Measurements from ENCODE around the gene C16orf78. TPM values are rescaled to one million over a fixed set of nuclear protein-coding genes. Genes with fewer than 3 reads are reported as not detected.

Gene C16orf78
- total and polyA plus RNA-seq, 2 of the 4 experiments (the other 2 are of a cell fraction) = not detected

- Histone ChIP-seq H3K27me3 (ENCODE audit: control insufficient read depth, insufficient read depth, low read length) (no peaks in the 10 kb centered on the region), H2AK9ac (replicated peaks; ENCODE audit: low read depth, low read length, poor library complexity) (peak overlapping the region; percentile 62), H2BK120ac (ENCODE audit: low read depth, low read length) (no peak overlapping the region), H3K23ac (ENCODE audit: low read depth, low read length) (no peak overlapping the region), H2BK5ac (ENCODE audit: low read depth, low read length, poor library complexity, severe bottlenecking) (no peak overlapping the region), H3K14ac (replicated peaks; ENCODE audit: low read depth, low read length) (no peak overlapping the region), H3K27ac (ENCODE audit: insufficient read depth, low read length) (no peak overlapping the region), H3K56ac (ENCODE audit: extremely low read depth, insufficient read depth, low read length) (no peak overlapping the region), H3K79me1 (ENCODE audit: low read depth in 1 of 2, low read length in 2 of 2) (no peaks in the 10 kb centered on the region), H3K36me3 (ENCODE audit: control insufficient read depth, insufficient read depth, low read length) (no peaks in the 10 kb centered on the region), H3K9me3 (ENCODE audit: control insufficient read depth, insufficient read depth, low read length) (no peaks in the 10 kb centered on the region), H3K4me3 (ENCODE audit: insufficient read depth, low read depth, low read length) (no peak overlapping the region), H3K4me2 (ENCODE audit: low read depth, low read length) (no peak overlapping the region), H2BK20ac (ENCODE audit: low read depth, low read length) (no peak overlapping the region), H2AFZ (replicated peaks; ENCODE audit: low read length, poor library complexity) (peak overlapping the region; percentile 81), H2BK15ac (ENCODE audit: low read depth, low read length) (no peak overlapping the region), H4K91ac (ENCODE audit: insufficient read depth, low read depth, low read length) (no peak overlapping the region), H4K20me1 (ENCODE audit: insufficient read depth, low read length) (no peaks in the 10 kb centered on the region), H2AK5ac (ENCODE audit: low read depth, low read length) (no peak overlapping the region), H3K9me1 (ENCODE audit: insufficient read depth, low read length) (no peaks in the 10 kb centered on the region), H3K4me1 (ENCODE audit: control insufficient read depth, insufficient read depth, low read length) (no peaks in the 10 kb centered on the region), H3K18ac (ENCODE audit: low read depth, low read length) (no peak overlapping the region), H4K8ac (ENCODE audit: low read depth in 2 of 2, low read length in 2 of 2) (no peak overlapping the region), H3K9ac (ENCODE audit: low read depth, low read length) (no peak overlapping the region), H4K5ac (ENCODE audit: low read depth, low read length) (no peak overlapping the region), H3K4ac (ENCODE audit: low read depth, low read length) (no peak overlapping the region)
- intact Hi-C loops (cut with micrococcal nuclease) = loop anchor here (1.0 to 2.0 kb wide), 4 partner anchors 439 to 663 kb away; no protein-coding TSS in a partner anchor
- DNase-seq = peak; percentile 34
- 66% methylated on average over 7 of the region's 25 CpGs; no CpG with 5 or more reads in 1 of the 2 experiments for WGBS, 2 experiments (ENCODE audit: extremely low coverage in 2 of 2, insufficient read length in 1 of 2)
- CTCF ChIA-PET = interaction anchor here (0.5 to 2.4 kb wide), 2 partner anchors 489 to 987 kb away, joined by 3 to 11 read pairs; no protein-coding TSS in a partner anchor
- in situ Hi-C loops (cut with MboI; ENCODE audit: low sequenced_read_pairs) = no loop called here
- POLR2A ChIA-PET (ENCODE audit: unreplicated experiment) = no interaction called here
- dilution Hi-C loops (cut with HindIII; ENCODE audit: low sequenced_read_pairs, unreplicated experiment) = no loop called here
- peak; percentile 96 for ATAC-seq (ENCODE audit: low read depth)
- no TSS peak for BruUV-seq (replicated peaks)
- TF ChIP-seq MAFK (IDR thresholded peaks at IDR 0.05; ENCODE audit: low read depth, low read length) = no peak
- TF ChIP-seq RCOR1 (IDR thresholded peaks at IDR 0.05; ENCODE audit: insufficient replicate concordance, low read length) = no peak
- TF ChIP-seq ELK1 (IDR thresholded peaks at IDR 0.05; ENCODE audit: borderline replicate concordance, low read depth, low read length) = no peak
- no peak for TF ChIP-seq MXI1 (IDR thresholded peaks at IDR 0.05; ENCODE audit: borderline replicate concordance, low read depth, low read length)
- TF ChIP-seq CTCF (conservative IDR thresholded peaks at IDR 0.05; ENCODE audit: low read depth, low read length) = peak; percentile 84
- no peak for TF ChIP-seq USF2 (IDR thresholded peaks at IDR 0.05; ENCODE audit: low read depth, low read length)
- no peak for TF ChIP-seq POLR2A (IDR thresholded peaks at IDR 0.05; ENCODE audit: low read depth, low read length)
- TF ChIP-seq BHLHE40 (IDR thresholded peaks at IDR 0.05; ENCODE audit: low read depth, low read length) = no peak
- no peak for TF ChIP-seq CEBPB (IDR thresholded peaks at IDR 0.05; ENCODE audit: low read depth, low read length)
- no peak for TF ChIP-seq CHD1 (IDR thresholded peaks at IDR 0.05; ENCODE audit: low read depth, low read length)
- no peak for TF ChIP-seq RFX5 (IDR thresholded peaks at IDR 0.05; ENCODE audit: low read depth, low read length)
- TF ChIP-seq SMC3 (IDR thresholded peaks at IDR 0.05; ENCODE audit: low read depth, low read length) = peak; percentile 86
- TF ChIP-seq NFE2L2 (IDR thresholded peaks at IDR 0.05; ENCODE audit: low read depth, low read length) = no peak
- TF ChIP-seq RAD21 (IDR thresholded peaks at IDR 0.05; ENCODE audit: low read length) = peak; percentile 87
These were observed 23.1 kb upstream of the C16orf78 start for GRCh38 chr16:49350265-49351095.
